H9 (cell line): ENCODE measurements around the gene XRCC3. TPM values are rescaled to one million over a fixed set of nuclear protein-coding genes. Genes with fewer than 3 reads are reported as not detected.

Experiments
- DNase-seq: peaks from one replicate; pipeline ENCODE4 v3.0.0-alpha.2; 2017
- H2AFZ ChIP-seq: one replicate; pipeline ENCODE4 v1.6.1; 2013; ENCODE audit warnings: mild to moderate bottlenecking, low read length, control low read depth, moderate library complexity
- H2AK5ac ChIP-seq: 2 replicates; pipeline ENCODE4 v1.6.1; 2013; ENCODE audit warnings: low read length, control low read depth, mixed read lengths; ENCODE audit not compliant: insufficient read length
- H2BK120ac ChIP-seq: one replicate; pipeline ENCODE4 v1.6.1; 2013; ENCODE audit warnings: low read depth, mild to moderate bottlenecking, low read length, control low read depth, inconsistent platforms; ENCODE audit not compliant: poor library complexity, severe bottlenecking
- H2BK12ac ChIP-seq: 2 replicates; pipeline ENCODE4 v1.6.1; 2013; ENCODE audit warnings: low read length, control low read depth, mixed read lengths, low read depth; ENCODE audit not compliant: insufficient read length
- H2BK15ac ChIP-seq: 2 replicates; pipeline ENCODE4 v1.6.1; 2013; ENCODE audit warnings: low read depth, low read length, control low read depth
- H2BK20ac ChIP-seq: one replicate; pipeline ENCODE4 v1.6.1; 2013; ENCODE audit warnings: low read depth, mild to moderate bottlenecking, low read length, control low read depth, inconsistent platforms; ENCODE audit not compliant: poor library complexity, severe bottlenecking
- H2BK5ac ChIP-seq: 2 replicates; pipeline ENCODE4 v1.6.1; 2013; ENCODE audit warnings: low read length, control low read depth, mixed read lengths; ENCODE audit not compliant: insufficient read length
- H3K14ac ChIP-seq: 2 replicates; pipeline ENCODE4 v1.6.1; 2013; ENCODE audit warnings: low read length, control low read depth; ENCODE audit not compliant: insufficient read depth
- H3K18ac ChIP-seq: 2 replicates; pipeline ENCODE4 v1.6.1; 2013; ENCODE audit warnings: low read depth, mild to moderate bottlenecking, mixed read lengths, low read length, control low read depth; ENCODE audit not compliant: insufficient read length
- H3K23ac ChIP-seq: 2 replicates; pipeline ENCODE4 v1.6.1; 2013; ENCODE audit warnings: low read length, control low read depth, mixed read lengths, low read depth; ENCODE audit not compliant: insufficient read length
- H3K23me2 ChIP-seq: 2 replicates; pipeline ENCODE4 v1.6.1; 2013; ENCODE audit warnings: low read depth, mild to moderate bottlenecking, mixed read lengths, low read length, control low read depth; ENCODE audit not compliant: insufficient read length, poor library complexity, severe bottlenecking
- H3K27ac ChIP-seq: 2 replicates; pipeline ENCODE4 v1.5.1; 2013; ENCODE audit warnings: low read length, control low read depth, mixed read lengths, low read depth; ENCODE audit not compliant: insufficient read length
- H3K27me3 ChIP-seq: 2 replicates; pipeline ENCODE4 v1.6.1; 2013; ENCODE audit warnings: low read length, control low read depth, inconsistent platforms; ENCODE audit not compliant: insufficient read depth
- H3K4ac ChIP-seq: 2 replicates; pipeline ENCODE4 v1.6.1; 2013; ENCODE audit warnings: low read depth, mild to moderate bottlenecking, control low read depth, inconsistent platforms, low read length, moderate library complexity
- H3K4me1 ChIP-seq: 2 replicates; pipeline ENCODE4 v1.6.1; 2013; ENCODE audit warnings: low read length, control low read depth, inconsistent platforms; ENCODE audit not compliant: insufficient read depth
- H3K4me2 ChIP-seq: 2 replicates; pipeline ENCODE4 v1.6.1; 2013; ENCODE audit warnings: low read length, control low read depth, mixed read lengths; ENCODE audit not compliant: insufficient read length, insufficient read depth
- H3K56ac ChIP-seq: 2 replicates; pipeline ENCODE4 v1.6.1; 2013; ENCODE audit warnings: low read depth, mild to moderate bottlenecking, mixed read lengths, low read length, control low read depth; ENCODE audit not compliant: insufficient read length
- H3K79me1 ChIP-seq: 2 replicates; pipeline ENCODE4 v1.6.1; 2013; ENCODE audit warnings: low read depth, mild to moderate bottlenecking, moderate library complexity, low read length, control low read depth, inconsistent platforms; ENCODE audit not compliant: insufficient read depth, poor library complexity, severe bottlenecking
- H3K79me2 ChIP-seq: 2 replicates; pipeline ENCODE4 v1.6.1; 2013; ENCODE audit warnings: low read length, control low read depth, inconsistent platforms; ENCODE audit not compliant: insufficient read depth
- H3K9ac ChIP-seq: 2 replicates; pipeline ENCODE4 v1.6.1; 2013; ENCODE audit warnings: low read length, control low read depth, mixed read lengths; ENCODE audit not compliant: insufficient read length; ENCODE audit errors: extremely low read depth
- H3K9me3 ChIP-seq: one replicate; pipeline ENCODE4 v1.6.1; 2013; ENCODE audit warnings: low read depth, low read length, inconsistent platforms; ENCODE audit not compliant: control insufficient read depth
- H3T11ph ChIP-seq: one replicate; pipeline ENCODE4 v1.6.1; 2013; ENCODE audit warnings: mild to moderate bottlenecking, low read length, control low read depth, inconsistent platforms
- H4K20me1 ChIP-seq: one replicate; pipeline ENCODE4 v1.6.1; 2013; ENCODE audit not compliant: control insufficient read depth, insufficient read length, insufficient read depth
- H4K5ac ChIP-seq: 2 replicates; pipeline ENCODE4 v1.6.1; 2013; ENCODE audit warnings: low read depth, mild to moderate bottlenecking, mixed read lengths, low read length, control low read depth; ENCODE audit not compliant: insufficient read length
- H4K8ac ChIP-seq: replicated peaks from 2 replicates; pipeline ENCODE4 v1.6.1; 2013; ENCODE audit warnings: low read length, control low read depth, mixed read lengths, low read depth; ENCODE audit not compliant: insufficient read length
- H4K91ac ChIP-seq: 2 replicates; pipeline ENCODE4 v1.6.1; 2013; ENCODE audit warnings: low read depth, mild to moderate bottlenecking, moderate library complexity, mixed read lengths, low read length, control low read depth; ENCODE audit not compliant: insufficient read length
- H3K27ac Mint-ChIP-seq, 3 experiments: 2 replicates in 2 of 3; 3 replicates in 1 of 3; pipeline ENCODE4 v1.8.0; 2020 to 2021; ENCODE audit warnings: mixed read lengths in 3 of 3, mild to moderate bottlenecking in 1 of 3, moderate library complexity in 1 of 3
- H3K27me3 Mint-ChIP-seq: 2 replicates; pipeline ENCODE4 v1.8.0; 2021; ENCODE audit warnings: low read depth, mild to moderate bottlenecking, moderate library complexity, mixed read lengths
- H3K36me3 Mint-ChIP-seq, 3 experiments: 2 replicates in 2 of 3; 3 replicates in 1 of 3; pipeline ENCODE4 v1.8.0; 2020 to 2021; ENCODE audit warnings: low read depth in 3 of 3, mixed read lengths in 3 of 3; ENCODE audit not compliant: insufficient read depth in 1 of 3
- H3K4me1 Mint-ChIP-seq, 2 experiments: 2 replicates each; pipeline ENCODE4 v1.8.0; 2020; ENCODE audit warnings: mixed read lengths in 2 of 2
- H3K4me3 Mint-ChIP-seq, 2 experiments: 2 replicates in 1 of 2; 3 replicates in 1 of 2; pipeline ENCODE4 v1.8.0; 2020 to 2021; ENCODE audit warnings: mild to moderate bottlenecking in 2 of 2, mixed read lengths in 2 of 2, moderate library complexity in 1 of 2
- H3K9me3 Mint-ChIP-seq, 2 experiments: 2 replicates in 1 of 2; 3 replicates in 1 of 2; pipeline ENCODE4 v1.8.0; 2020; ENCODE audit warnings: mild to moderate bottlenecking in 2 of 2, mixed read lengths in 2 of 2, moderate library complexity in 1 of 2
- WGBS: extraction: QIAGEN DNeasy Blood & Tissue Kit; methylation state at CpG from one replicate; pipeline ENCODE4 v1.1.7; 2013; ENCODE audit warnings: missing lambda C conversion rate, low lambda C conversion rate, mixed read lengths; ENCODE audit not compliant: insufficient read length; ENCODE audit errors: extremely low coverage; 5-methylcytosine and 5-hydroxymethylcytosine counted together
- long read RNA-seq: library from polyadenylated mRNA; unstranded; transcript quantifications from one replicate; pipeline ENCODE4 v2.0.0, GENCODE V29; 2020
- total RNA-seq: library from RNA; stranded (reverse); gene quantifications from 2 replicates; pipeline ENCODE4 v1.2.1, GENCODE V29; 2021
- TF ChIP-seq, protein P1 (sequence below): fragments of 200-600 bp; sonication (generic); conservative IDR thresholded peaks from 3 replicates; pipeline ENCODE4 v1.8.0; 2021; ENCODE audit warnings: antibody characterized with exemption, mild to moderate bottlenecking

Gene XRCC3
- 42.6 and 45.3 TPM in 2 replicates for total RNA-seq
- long read RNA-seq, transcript XRCC3-211 (10 exons, 2,584 nt), result major isoform, 32 of 130 reads
- long read RNA-seq, transcript XRCC3-201 (9 exons, 2,563 nt), result minor isoform, 24 of 130 reads
- long read RNA-seq, partial matches to known transcripts, result 16 of 130 reads
- long read RNA-seq, other reads (novel, unspliced or antisense), result 52 of 130 reads

DNA sequence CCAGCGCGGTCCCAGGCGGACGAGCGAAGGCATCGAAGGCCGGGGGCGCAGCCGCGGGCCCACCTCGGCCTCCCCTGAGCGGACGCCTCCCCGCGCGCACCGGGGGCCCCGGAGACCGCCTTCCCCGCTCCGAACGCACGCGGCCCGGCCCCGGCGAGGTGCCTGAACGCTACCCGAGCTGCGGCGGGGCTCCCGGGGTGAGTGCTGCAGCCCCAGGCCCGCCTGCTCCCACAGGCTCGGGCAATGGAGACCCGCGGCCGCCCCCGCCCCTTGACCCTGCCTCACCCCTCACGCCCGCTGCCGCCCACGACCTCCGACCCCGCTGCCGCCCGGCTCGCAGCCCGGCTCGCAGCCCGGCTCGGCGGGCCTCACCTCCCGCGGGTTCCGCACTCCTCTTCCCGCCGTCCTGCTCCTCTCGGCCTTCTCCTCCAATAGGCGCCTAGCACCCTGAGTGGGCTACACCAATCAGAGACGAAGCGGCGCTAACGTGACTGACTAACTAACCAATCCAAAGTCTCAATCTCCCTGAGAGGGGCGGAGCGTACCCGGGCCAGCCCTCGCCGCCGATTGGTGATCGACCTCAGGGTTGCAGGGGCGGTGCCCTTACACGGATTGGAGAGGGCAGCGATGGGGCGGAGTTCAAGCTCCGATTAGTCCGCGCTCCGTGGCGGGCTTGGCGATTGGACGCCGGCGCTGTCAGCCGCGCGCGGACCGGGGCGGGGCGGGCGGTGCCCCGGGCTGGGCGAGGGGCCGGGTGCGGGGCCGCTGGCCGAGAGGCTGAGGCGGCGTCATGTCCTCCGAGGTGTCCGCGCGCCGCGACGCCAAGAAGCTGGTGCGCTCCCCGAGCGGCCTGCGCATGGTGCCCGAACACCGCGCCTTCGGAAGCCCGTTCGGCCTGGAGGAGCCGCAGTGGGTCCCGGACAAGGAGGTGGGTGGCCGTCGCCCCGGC, at the start of gene XRCC3, which contains the start of gene ZFYVE21:
Gene XRCC3 (minus strand): TSS at position 400 of the 949 bp plus-strand sequence. CDS start 4,364 bp downstream, outside the sequence.
Gene ZFYVE21 (plus strand): TSS at position 759 of the 949 bp plus-strand sequence. CDS start 32 bp downstream, at position 791.
- H3K36me3 Mint-ChIP-seq, result peaks cover 9 to 22% (median 13%) of the 10 kb centered on the region in 3 experiments; a peak in 6 of 7 replicates
- no peak within 1 kb of the TSS for H4K5ac ChIP-seq
- TF ChIP-seq, protein P1, sequence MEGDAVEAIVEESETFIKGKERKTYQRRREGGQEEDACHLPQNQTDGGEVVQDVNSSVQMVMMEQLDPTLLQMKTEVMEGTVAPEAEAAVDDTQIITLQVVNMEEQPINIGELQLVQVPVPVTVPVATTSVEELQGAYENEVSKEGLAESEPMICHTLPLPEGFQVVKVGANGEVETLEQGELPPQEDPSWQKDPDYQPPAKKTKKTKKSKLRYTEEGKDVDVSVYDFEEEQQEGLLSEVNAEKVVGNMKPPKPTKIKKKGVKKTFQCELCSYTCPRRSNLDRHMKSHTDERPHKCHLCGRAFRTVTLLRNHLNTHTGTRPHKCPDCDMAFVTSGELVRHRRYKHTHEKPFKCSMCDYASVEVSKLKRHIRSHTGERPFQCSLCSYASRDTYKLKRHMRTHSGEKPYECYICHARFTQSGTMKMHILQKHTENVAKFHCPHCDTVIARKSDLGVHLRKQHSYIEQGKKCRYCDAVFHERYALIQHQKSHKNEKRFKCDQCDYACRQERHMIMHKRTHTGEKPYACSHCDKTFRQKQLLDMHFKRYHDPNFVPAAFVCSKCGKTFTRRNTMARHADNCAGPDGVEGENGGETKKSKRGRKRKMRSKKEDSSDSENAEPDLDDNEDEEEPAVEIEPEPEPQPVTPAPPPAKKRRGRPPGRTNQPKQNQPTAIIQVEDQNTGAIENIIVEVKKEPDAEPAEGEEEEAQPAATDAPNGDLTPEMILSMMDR, result no peak
- H3K9me3 ChIP-seq, result no peaks in the 10 kb centered on the region
- no peak within 1 kb of the TSS for H2BK12ac ChIP-seq
- peak within 1 kb of the TSS; percentile 58 for H3K4me2 ChIP-seq
- H3K14ac ChIP-seq, result peak within 1 kb of the TSS; percentile 93
- H3K9me3 Mint-ChIP-seq, result no peaks in the 10 kb centered on the region
- no peak within 1 kb of the TSS for H4K91ac ChIP-seq
- H3K27ac Mint-ChIP-seq, result peak within 1 kb of the TSS in 2 of 3 experiments; percentile 79 to 83; a peak in 3 of 7 replicates
- H3K9ac ChIP-seq, result peak within 1 kb of the TSS; percentile 79
- H3K4me1 Mint-ChIP-seq, result peaks cover 35 to 36% of the 10 kb centered on the region in 2 experiments
- H2AK5ac ChIP-seq, result no peak within 1 kb of the TSS
- H3K27me3 ChIP-seq, result no peaks in the 10 kb centered on the region
- H3K79me2 ChIP-seq, result no peaks in the 10 kb centered on the region; the same call in 1 of the 2 replicates
- peak within 1 kb of the TSS; percentile 83 for H3K18ac ChIP-seq
- no peak within 1 kb of the TSS for H2BK120ac ChIP-seq
- H3T11ph ChIP-seq, result no peak within 1 kb of the TSS
- no peak within 1 kb of the TSS for H3K27ac ChIP-seq
- peak within 1 kb of the TSS; percentile 75 to 90 for H3K4me3 Mint-ChIP-seq
- peaks cover 3% of the 10 kb centered on the region; the same call in 1 of the 2 replicates for H3K4me1 ChIP-seq
- H4K8ac ChIP-seq, result no peak within 1 kb of the TSS
- no peaks in the 10 kb centered on the region for H4K20me1 ChIP-seq
- no peaks in the 10 kb centered on the region for H3K23me2 ChIP-seq
- no CpG with 5 or more reads among the region's 121 CpGs for WGBS
- H2BK5ac ChIP-seq, result no peak within 1 kb of the TSS
- no peak within 1 kb of the TSS for H2BK15ac ChIP-seq
- peaks cover 2% of the 10 kb centered on the region for H3K79me1 ChIP-seq
- H3K56ac ChIP-seq, result no peak within 1 kb of the TSS
- H2AFZ ChIP-seq, result no peak within 1 kb of the TSS
- H3K4ac ChIP-seq, result no peak within 1 kb of the TSS
- no peaks in the 10 kb centered on the region; the same call in 1 of the 2 replicates for H3K27me3 Mint-ChIP-seq
- peak; percentile 99 for DNase-seq
- no peak within 1 kb of the TSS for H3K23ac ChIP-seq
- H2BK20ac ChIP-seq, result no peak within 1 kb of the TSS
